ENCODE measurements around the gene RPL15. TPM values are rescaled to one million over a fixed set of nuclear protein-coding genes. Genes with fewer than 3 reads are reported as not detected.

The RPL15 gene
- total and polyA plus RNA-seq, 2 experiments from 2014 or later: 1,419 to 2,722 TPM

GRCh38 chr3:23956701-23957100 lies 39.8 kb downstream of the RPL15 start:
- Histone ChIP-seq H3K4me1 (ENCODE audit: low read depth) (peaks cover 3% of the 10 kb centered on the region), H3K27ac (no peak overlapping the region), H3K27me3 (no peaks in the 10 kb centered on the region), H3K4me3 (no peak overlapping the region), H3K36me3 (peaks cover 20% of the 10 kb centered on the region), H3K9me3 (ENCODE audit: low read depth) (no peaks in the 10 kb centered on the region)
- no peak for TF ChIP-seq CTCF (IDR thresholded peaks at IDR 0.05; ENCODE audit: low read depth, low read length)
- no peak for DNase-seq (ENCODE audit: low read depth in 1 of 2, low spot score in 1 of 2)

GRCh38 chr3:23959135-23959900 lies 42.4 kb downstream of the RPL15 start:
- Histone ChIP-seq H3K27ac (no peak overlapping the region), H3K9me3 (ENCODE audit: low read depth) (no peaks in the 10 kb centered on the region), H3K4me1 (ENCODE audit: low read depth) (no peaks in the 10 kb centered on the region), H3K27me3 (no peaks in the 10 kb centered on the region), H3K36me3 (peaks cover 31% of the 10 kb centered on the region), H3K4me3 (no peak overlapping the region)
- TF ChIP-seq CTCF (IDR thresholded peaks at IDR 0.05; ENCODE audit: low read depth, low read length): no peak
- peak in 1 of 2 donors; percentile 72 for DNase-seq (ENCODE audit: low read depth in 1 of 2, low spot score in 1 of 2)

- H3K27me3 ChIP-seq: no peaks in the 10 kb centered on the region
- peaks cover 30% of the 10 kb centered on the region for H3K36me3 ChIP-seq
- TF ChIP-seq CTCF (IDR thresholded peaks at IDR 0.05; ENCODE audit: low read depth, low read length): no peak
- no peaks in the 10 kb centered on the region for H3K9me3 ChIP-seq (ENCODE audit: low read depth)
- H3K4me1 ChIP-seq (ENCODE audit: low read depth): no peaks in the 10 kb centered on the region
- no peak overlapping the region for H3K27ac ChIP-seq
- no peak overlapping the region for H3K4me3 ChIP-seq
- no peak for DNase-seq (ENCODE audit: low read depth in 1 of 2, low spot score in 1 of 2)
Observed at GRCh38 chr3:23960649-23961048, 43.7 kb downstream of the RPL15 start.

GRCh38 chr3:23961066-23961465 lies 44.1 kb downstream of the RPL15 start:
- DNase-seq (ENCODE audit: low read depth in 1 of 2, low spot score in 1 of 2): no peak
- H3K27ac ChIP-seq: no peak overlapping the region
- H3K4me1 ChIP-seq (ENCODE audit: low read depth): peaks cover under 1% of the 10 kb centered on the region
- H3K9me3 ChIP-seq (ENCODE audit: low read depth): no peaks in the 10 kb centered on the region
- peaks cover 26% of the 10 kb centered on the region for H3K36me3 ChIP-seq
- no peaks in the 10 kb centered on the region for H3K27me3 ChIP-seq
- no peak overlapping the region for H3K4me3 ChIP-seq
- no peak for TF ChIP-seq CTCF (IDR thresholded peaks at IDR 0.05; ENCODE audit: low read depth, low read length)

- Histone ChIP-seq H3K4me1 (ENCODE audit: low read depth) (peaks cover 6% of the 10 kb centered on the region), H3K27me3 (no peaks in the 10 kb centered on the region), H3K9me3 (ENCODE audit: low read depth) (no peaks in the 10 kb centered on the region), H3K36me3 (peaks cover 23% of the 10 kb centered on the region), H3K4me3 (no peak overlapping the region), H3K27ac (no peak overlapping the region)
- no peak for DNase-seq (ENCODE audit: low read depth in 1 of 2, low spot score in 1 of 2)
- TF ChIP-seq CTCF (IDR thresholded peaks at IDR 0.05; ENCODE audit: low read depth, low read length): no peak
Observed at GRCh38 chr3:23961913-23962312, 45.0 kb downstream of the RPL15 start.
